Esophagus muscularis mucosa (tissue), 4 donors: ENCODE results near the gene TNFSF13.

Source experiments
- CTCF ChIP-seq, 3 experiments: fragments of 200-600 bp in 2 of 3; fragments of 450-650 bp in 1 of 3; sonication (generic) in 2 of 3; IDR thresholded peaks; one replicate each; pipeline ENCODE4 v1.5.1; 2017 to 2019; ENCODE audit warnings: antibody characterized with exemption in 3 of 3, mild to moderate bottlenecking in 2 of 3, moderate library complexity in 1 of 3
- EP300 ChIP-seq: sonication (generic); formaldehyde crosslinking; IDR thresholded peaks from one replicate; pipeline ENCODE4 v1.6.1; 2017; ENCODE audit warnings: antibody characterized with exemption
- POLR2AphosphoS5 ChIP-seq, 2 donors: sonication (generic); formaldehyde crosslinking; IDR thresholded peaks; one replicate each; pipeline ENCODE4 v1.6.1; 2017; ENCODE audit warnings: antibody characterized with exemption in 2 of 2

GRCh38 chr17:7586673-7587419, 28.3 kb downstream of the TNFSF13 start:
- TF ChIP-seq EP300 (no peak), CTCF (IDR thresholded peaks at IDR 0.05) (peak in 1 of 3 experiments; percentile 17), POLR2AphosphoS5 (IDR thresholded peaks at IDR 0.05) (no peak)
